Activated CD8-positive, alpha-beta memory T cell treated with anti-CD3 and anti-CD28 coated beads for 48 hours (primary cell): Measurements from ENCODE around the gene FRS2.
A peak's percentile ranks its signal among the peaks of the same experiment; 100 is the strongest.
"Not testable (repeated sequence)": the region's sequence is repeated elsewhere in the genome, so short reads cannot be mapped to it uniquely, and the experiment has no call there.

Experiments used
- DNase-seq, 3 experiments: peaks; one replicate each; pipeline ENCODE4 v3.0.0-alpha.2; 2020; ENCODE audit warnings: low read depth in 2 of 3, low spot score in 2 of 3

The FRS2 gene

DNA sequence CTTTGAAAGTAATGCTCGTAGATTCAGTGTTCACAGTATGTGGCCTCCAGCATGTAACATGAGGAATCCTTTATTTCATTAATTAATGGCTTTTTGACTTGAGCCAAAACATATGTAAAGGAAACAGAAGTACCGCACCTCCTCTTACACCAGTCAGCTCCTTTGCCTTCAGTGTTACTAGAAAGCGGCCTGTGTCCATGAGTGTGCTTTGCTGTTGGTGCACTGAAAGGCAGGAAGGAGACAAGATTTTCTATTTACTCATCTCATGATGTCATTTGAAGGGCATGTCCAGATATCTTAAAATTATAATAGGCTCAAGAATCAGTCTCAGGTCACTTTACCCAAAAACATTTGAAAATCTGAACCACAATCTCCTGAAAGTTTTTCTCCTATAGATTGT lies 105.2 kb downstream of the FRS2 start:
- DNase-seq = no peak

DNA sequence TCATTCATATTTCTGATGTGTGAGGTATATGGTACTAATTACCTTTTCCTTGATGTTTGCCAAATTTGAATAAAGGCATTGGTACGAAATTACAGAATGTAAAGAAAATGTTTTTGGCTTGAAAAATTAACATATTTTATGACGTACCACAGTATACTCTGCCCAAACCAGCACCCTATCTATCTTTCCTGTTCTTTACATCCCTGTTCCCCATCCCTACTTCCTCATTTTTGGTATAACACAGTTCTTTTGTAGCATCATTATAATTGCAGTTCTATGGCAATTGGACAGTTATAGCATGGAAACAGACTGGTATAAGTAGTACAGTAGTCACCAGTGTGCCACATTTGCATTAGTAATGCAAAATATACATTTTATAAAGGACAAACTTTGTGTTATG lies 108.1 kb downstream of the FRS2 start:
- DNase-seq = no peak

DNA sequence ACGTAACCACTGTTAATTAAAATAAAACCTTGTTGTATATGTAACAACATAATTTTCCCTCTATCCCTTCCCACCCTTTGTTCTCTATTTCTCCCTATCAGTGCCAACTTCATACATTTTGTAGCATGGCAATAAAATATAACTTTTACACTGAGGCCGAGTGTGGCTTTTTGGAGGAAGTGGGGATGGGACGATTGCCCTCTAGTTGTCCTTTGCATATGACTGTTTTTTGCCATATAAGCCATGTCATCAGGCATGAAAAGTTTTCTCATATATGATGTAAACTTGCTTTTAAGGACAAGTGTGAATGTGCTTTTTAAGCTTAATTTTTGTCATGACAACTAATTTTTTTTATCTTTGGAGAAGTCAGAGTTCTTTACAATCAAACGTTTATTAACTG lies 108.8 kb downstream of the FRS2 start:
- no peak for DNase-seq

DNA sequence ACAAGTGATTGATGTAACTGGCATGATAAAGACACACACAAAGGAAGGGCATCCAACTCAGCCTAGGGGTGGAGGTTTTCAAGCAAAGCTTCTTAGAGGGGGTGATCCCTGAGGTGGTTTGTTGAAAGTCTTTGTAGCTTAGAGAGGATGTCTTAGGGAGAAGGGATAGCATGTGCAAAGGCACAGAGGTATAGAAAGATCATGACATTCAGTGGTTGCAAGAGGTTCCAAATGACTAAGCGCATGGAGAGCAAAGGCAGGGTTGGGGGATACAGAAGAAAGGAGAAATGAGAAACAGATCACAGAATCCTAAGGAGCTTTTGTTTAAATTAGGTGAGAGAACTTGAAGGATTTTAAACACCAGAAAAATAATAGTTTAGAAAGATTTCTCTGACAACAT lies 109.9 kb downstream of the FRS2 start:
- DNase-seq = no peak

GRCh38 chr12:69583203-69583602 lies 113.0 kb downstream of the FRS2 start:
- no peak for DNase-seq

- peak; percentile 87 to 91 (median 89) for DNase-seq
These were observed 115.2 kb downstream of the FRS2 start, which contains the start of gene CCT2 for GRCh38 chr12:69585189-69586062. CCT2 (plus strand) TSS chr12:69585459; CDS start chr12:69585522, 63 bp downstream.

DNA sequence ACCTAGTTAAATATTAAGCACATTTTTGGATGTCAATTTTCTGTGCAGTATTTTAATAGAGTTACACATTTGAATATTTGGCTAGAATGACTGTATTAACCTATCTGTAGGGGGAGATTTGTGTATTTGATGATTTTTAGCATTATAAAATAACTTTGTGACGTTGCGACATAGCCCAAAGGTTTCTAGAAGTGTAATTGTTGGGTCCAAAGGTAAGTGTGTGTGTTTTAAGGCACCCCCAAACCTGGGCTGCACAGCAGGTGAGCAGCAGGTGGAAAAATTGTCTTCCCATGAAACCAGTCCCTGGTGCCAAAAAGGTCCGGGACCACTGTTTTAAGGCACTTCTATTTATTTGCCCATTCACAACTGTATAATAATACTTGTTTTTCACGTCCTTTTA lies 118.3 kb downstream of the FRS2 start:
- DNase-seq = no peak

- no peak for DNase-seq
These were observed 118.9 kb downstream of the FRS2 start for GRCh38 chr12:69589082-69589481.

- DNase-seq = no peak
These were observed 125.5 kb downstream of the FRS2 start for GRCh38 chr12:69595689-69596088.

- no peak for DNase-seq
These were observed 128.1 kb downstream of the FRS2 start for GRCh38 chr12:69598174-69598753.

DNA sequence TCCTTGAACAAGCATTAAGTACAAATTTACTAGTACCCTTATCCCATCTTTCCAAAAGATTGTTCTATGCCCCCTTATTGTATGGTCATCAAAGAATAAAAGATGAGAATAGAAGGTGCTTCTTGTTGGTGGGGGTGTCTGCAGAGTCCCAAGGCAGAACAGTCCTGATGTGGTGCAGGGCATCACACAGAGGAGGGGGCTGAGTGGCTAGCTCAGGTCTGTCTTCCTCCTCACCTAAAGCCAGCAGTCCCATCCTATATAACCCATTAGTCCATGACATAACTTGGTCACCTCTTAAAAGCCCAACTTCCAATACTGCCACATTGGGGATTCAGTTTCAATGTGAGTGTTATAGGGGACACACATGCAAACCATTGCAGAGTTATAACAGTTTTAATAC lies 130.6 kb downstream of the FRS2 start:
- no peak for DNase-seq

- DNase-seq = no peak
These were observed 131.9 kb downstream of the FRS2 start for GRCh38 chr12:69601962-69602685.

DNA sequence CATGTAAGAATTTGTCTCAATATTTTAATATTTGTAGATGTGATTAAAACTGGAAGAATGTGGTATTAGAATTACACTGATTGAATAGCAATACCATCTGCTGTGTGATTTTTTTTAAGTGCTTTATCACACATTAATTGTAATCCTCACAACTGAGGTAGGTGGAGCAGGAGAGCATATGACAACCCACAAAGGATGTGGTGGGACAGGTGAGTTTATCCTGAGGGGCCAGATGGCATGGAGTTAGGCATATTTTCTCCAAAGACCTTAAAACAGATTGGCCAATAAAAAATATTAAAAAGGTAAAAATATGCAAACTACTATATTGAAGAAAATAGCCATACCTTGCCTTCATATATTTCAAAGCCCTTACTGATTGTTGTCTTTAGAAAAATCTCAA lies 132.8 kb downstream of the FRS2 start:
- DNase-seq = no peak

- not testable (repeated sequence) for DNase-seq
These were observed 133.4 kb downstream of the FRS2 start for GRCh38 chr12:69603556-69603955.

- not testable (repeated sequence) for DNase-seq
These were observed 134.1 kb downstream of the FRS2 start for GRCh38 chr12:69604275-69604674.

- no peak for DNase-seq
These were observed 137.9 kb downstream of the FRS2 start for GRCh38 chr12:69608114-69608513.

DNA sequence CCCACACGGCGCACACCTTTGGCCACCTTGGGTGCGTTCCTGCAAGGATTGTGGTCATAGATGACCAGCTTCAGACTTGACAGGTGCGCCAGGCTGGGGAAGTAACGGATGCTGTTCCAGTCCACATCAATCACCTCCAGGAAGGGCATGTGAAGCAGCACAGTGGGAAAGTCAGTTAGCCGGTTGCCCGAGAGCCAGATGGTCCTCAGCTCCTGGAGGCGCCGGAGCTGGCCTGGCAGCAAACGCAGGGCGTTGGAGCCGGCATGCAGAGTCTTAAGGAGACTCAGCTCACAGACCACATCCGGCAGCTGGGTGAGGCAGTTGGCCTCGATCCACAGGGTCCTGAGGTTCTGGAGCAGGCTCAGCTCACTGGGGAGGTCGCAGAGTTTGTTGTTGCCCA lies 139.9 kb downstream of the FRS2 start:
- DNase-seq = no peak

DNA sequence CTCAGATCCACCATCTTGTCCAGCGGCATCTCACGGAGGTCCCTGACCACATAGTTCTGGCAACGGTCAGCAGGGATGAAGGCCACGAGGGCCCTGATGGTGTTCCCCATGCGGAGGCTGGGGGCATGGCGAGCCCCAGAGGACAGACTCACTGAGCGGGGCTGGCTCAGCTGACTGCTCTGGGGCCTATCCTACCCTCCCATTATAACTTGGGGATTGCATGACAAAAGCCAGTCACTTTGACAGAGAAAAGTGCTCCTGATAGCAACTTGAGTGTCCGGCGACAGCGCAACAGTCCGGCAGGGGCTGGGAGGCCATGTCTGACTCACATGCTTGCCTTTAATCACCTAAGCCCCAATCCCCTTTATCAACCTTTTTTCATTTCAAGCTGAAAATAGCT lies 140.5 kb downstream of the FRS2 start, which contains the start of gene LRRC10:
Gene LRRC10, minus strand, starts transcription at position 179 of the 400 bp plus-strand sequence. Its CDS starts 69 bp downstream, at position 110.
- DNase-seq = no peak

DNA sequence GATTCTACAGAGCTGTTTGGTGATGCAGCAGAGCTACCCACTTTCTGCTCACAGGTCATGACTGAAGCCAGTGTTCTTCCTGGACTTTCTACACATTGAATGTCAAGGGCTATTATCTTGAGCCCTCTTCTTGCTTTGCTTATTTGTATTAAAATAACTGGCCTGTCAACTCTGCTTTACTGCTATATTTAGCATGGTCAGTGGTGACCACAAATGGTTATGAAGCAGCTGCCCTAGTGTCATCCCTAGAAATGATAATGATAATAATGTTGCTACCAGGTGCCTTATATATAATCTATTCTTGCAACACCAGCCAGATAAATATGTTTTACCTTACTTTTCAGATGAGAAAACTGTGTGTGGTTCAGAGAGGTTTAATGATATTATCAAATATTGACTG lies 143.2 kb downstream of the FRS2 start:
- no peak for DNase-seq

GRCh38 chr12:69616025-69616424 lies 145.8 kb downstream of the FRS2 start:
- DNase-seq = no peak

DNA sequence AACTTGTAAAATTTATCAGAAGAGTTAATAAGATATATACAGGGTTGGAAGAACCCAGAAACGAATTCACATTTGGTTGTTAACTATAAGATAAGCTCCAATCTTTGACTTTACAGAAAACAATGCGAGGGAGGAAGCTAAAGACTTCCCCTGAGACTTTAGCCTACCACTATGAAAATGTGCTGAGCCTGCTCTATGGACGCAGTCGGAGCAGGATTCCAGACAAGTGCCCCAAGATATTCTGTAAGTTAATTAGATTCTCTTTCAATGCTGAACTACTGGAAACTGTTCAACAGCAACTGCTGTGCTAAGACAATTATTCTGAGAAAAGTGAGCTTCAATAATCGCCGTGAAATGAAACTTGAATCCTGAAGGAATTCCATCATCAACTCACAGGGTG lies 148.9 kb downstream of the FRS2 start:
- no peak for DNase-seq

- no peak for DNase-seq
These were observed 149.9 kb downstream of the FRS2 start for GRCh38 chr12:69620077-69620476.
